ENCODE measurements around the gene BCKDHA. TPM values are rescaled to one million over a fixed set of nuclear protein-coding genes. Genes with fewer than 3 reads are reported as not detected.

The BCKDHA gene
- total RNA-seq = 35.9 and 73.1 TPM in 2 replicates

DNA sequence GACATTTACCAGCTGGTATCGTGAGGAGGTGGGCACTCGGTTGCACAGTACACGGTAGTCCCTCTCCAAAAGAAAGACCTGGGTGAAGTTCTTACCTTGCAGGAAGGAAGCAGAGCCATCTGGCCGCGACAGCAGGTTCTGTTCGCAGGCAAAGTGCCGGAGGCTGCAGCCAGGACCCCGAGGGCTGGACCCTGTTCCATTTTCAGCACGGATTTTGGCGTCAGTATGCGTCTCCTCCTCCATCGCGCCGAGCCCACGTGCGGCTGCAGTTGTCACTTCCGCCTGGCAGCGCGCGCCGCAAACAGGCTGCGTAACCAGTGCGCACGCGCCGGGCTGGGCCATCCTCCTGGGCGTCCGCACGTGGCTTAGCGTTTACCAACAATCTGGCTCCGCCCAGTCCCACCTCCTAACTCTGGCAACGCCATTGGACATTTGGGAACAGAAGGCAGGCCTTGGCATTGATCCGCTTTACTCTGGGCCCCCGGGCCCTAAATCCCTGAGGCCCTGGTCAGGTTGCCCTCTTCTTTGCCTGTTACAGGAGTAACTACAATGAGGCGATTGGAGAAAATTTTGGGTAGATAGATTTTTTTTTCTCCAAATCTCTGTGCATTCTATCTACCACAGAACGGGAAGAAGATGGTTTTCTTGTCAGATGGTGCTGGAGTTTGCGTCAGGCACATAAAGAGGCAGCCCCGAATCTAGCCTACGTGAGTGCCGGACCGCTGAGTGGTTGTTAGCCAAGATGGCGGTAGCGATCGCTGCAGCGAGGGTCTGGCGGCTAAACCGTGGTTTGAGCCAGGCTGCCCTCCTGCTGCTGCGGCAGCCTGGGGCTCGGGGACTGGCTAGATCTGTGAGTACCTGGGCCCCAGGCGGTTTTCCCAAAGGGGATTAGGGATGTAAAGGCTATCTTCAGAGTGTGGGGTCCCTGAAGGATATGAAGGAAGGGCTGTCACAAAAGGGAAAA lies at the start of gene BCKDHA, which contains the start of gene EXOSC5:
TSS of gene BCKDHA (plus strand) at position 733 of the 964 bp plus-strand sequence. CDS start at position 743, 10 bp downstream.
TSS of gene EXOSC5 (minus strand) at position 274 of the 964 bp plus-strand sequence. CDS start at position 243, 31 bp downstream.
- DNase-seq (ENCODE audit: low read depth) = peak; percentile 99

DNA sequence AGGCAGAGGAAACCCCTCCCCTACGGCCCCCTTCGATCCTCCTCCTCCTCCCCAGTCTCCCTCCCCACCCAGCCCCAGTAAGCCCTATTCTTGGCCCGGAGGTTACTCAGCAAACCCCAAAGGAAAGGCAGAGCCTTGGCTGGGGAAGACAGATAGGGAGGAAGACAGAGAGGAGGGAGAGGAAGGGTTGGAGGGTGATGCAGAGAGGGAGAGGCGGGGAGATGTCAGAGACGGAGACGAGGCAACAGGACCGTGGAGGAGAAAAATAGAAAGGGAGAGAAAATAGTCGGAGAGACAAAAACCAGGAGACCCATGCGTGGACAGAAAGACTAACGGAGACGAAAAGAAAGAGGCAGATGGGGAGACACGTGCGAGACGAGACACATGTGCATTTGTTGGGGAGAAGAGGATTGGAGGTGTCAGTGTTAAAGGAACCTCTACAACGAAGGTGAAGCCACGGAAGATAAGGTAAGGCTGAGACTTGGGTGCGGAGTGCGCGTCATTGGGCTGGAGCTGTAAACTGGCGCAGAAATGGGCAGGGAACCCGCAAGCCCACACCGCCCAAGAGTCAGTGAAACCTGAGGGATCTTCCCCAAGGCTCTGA lies 46.8 kb upstream of the BCKDHA start:
- DNase-seq (ENCODE audit: low read depth) = no peak

DNA sequence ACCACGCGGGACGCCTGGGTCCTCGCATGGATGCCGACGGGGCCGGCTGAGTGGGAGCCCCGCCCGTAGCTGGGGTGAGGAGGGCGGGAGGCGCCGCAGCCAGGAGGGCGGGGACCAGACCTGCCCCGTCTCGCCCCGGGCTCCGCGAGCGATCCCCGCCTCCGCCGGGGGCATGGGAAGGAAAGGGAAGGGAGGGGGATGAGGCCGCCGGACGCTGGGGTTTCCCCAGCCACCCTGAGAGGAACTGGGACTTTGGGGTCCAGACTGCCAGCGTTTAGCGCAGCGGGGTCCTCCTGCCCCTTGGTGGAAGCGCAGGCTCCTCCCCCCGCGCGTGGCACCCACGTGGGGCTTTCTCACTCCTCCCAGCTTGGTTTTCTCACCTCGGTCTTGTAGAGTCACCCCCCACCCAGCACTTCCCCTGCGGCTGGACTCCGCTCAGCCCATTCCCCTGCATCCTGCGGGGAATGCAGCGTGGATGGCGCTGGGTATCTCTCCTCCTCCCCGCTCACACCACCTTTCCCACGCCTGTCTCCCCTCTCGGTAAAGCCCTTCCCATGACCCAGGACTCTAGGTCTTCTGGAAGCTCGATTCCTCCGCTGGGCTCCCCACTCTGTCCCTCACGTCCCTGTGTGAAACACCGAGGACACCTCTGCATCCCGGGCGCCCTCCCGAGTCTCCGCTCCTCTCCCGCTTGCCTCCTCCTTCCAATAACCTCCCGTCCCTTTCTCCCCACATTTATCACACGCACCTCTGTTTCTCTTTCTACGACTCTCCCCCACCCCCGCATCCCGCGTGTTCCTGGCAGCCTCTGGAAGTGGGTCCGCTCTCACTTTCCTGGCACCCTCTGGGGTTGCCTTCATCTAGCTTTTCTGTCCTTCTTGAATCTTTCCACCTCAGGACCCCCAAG lies 46.0 kb upstream of the BCKDHA start:
- DNase-seq (ENCODE audit: low read depth) = no peak

DNA sequence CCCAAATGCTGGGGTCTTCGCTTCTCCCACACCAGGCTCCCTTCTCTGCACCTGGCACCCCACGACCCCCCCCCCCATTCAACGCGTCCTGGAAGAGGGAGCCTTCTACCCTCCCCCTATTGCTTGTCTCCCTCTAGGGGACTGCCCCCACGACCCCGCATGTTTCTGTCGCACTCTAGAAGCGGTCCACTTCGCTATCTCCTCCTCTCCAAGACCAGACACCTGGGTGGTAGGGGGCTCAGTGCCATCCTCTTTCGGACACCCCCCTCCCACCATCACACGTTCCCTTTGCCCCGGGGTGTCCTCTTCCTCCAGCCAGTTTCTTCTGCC lies 45.4 kb upstream of the BCKDHA start:
- DNase-seq (ENCODE audit: low read depth) = no peak

GRCh38 chr19:41352609-41353465 lies 44.8 kb upstream of the BCKDHA start:
- DNase-seq (ENCODE audit: low read depth) = peak; percentile 22

- peak; percentile 54 for DNase-seq (ENCODE audit: low read depth)
Measured at GRCh38 chr19:41353466-41354342, 43.9 kb upstream of the BCKDHA start, which contains the start of gene TGFB1. Gene TGFB1 (minus strand): TSS chr19:41353922. CDS start chr19:41353044, 878 bp downstream.

GRCh38 chr19:41354343-41354953 lies 43.2 kb upstream of the BCKDHA start:
- DNase-seq (ENCODE audit: low read depth) = no peak

GRCh38 chr19:41355035-41355434 lies 42.6 kb upstream of the BCKDHA start:
- DNase-seq (ENCODE audit: low read depth) = no peak

GRCh38 chr19:41355802-41356201 lies 41.8 kb upstream of the BCKDHA start:
- no peak for DNase-seq (ENCODE audit: low read depth)

DNA sequence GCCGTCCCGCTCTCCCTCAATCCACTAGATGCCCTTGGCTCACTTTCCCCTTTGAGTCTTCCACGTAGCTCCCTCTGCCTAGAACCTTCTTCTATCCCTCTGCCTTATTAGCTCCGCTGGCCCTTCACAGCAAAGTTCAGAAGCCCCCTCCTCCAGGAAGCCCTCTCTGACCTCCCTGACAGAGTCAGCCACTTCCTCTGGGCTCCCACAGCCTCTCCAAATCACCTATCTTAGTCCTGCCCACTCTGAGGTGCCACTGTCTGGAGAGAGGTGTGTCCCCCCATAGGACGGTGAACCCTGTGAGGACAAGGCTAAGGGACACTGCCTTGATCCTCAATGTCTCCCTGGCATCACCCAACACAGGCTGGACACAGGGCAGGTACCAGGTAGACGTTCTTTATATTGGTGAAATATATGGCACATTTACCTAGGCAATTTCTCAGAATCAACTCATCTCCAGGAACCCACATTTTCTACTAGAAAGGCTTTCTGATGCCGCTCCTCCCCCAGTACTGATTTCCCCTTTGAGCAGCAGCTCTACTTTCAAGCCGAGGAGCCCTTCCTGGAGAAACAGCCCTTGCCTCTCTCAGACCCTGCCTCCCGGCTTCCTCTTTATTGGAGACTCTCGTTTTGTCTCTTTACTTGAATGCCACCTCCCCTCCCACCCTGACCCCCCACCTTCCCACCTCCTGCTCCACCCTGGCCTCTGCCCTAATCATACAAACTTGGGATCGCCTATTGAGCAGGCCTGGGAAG lies 40.5 kb upstream of the BCKDHA start:
- no peak for DNase-seq (ENCODE audit: low read depth)

GRCh38 chr19:41357746-41358145 lies 39.9 kb upstream of the BCKDHA start:
- no peak for DNase-seq (ENCODE audit: low read depth)

DNA sequence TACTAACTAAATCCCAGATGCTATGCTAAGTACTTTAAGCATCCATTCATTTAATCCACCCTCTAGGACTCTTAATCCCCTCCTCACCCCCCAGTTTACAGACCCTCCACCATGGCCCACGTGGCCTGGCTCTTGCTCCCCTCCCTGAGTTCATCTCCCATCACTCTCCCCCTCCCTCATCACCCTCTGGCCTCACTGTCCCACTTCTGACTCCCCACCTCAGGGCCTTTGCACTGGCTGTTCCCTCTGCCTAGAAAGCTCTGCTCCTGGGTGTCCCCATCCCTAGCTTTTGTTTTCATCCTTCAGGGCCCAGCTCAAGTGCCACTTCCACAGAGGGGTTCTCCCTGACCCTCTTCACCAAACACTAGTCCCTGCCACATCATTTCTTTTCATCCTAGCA lies 37.9 kb upstream of the BCKDHA start:
- no peak for DNase-seq (ENCODE audit: low read depth)

GRCh38 chr19:41362143-41362847 lies 35.3 kb upstream of the BCKDHA start:
- DNase-seq (ENCODE audit: low read depth) = peak; percentile 49

- DNase-seq (ENCODE audit: low read depth) = no peak
Measured at GRCh38 chr19:41363371-41363752, 34.3 kb upstream of the BCKDHA start.

DNA sequence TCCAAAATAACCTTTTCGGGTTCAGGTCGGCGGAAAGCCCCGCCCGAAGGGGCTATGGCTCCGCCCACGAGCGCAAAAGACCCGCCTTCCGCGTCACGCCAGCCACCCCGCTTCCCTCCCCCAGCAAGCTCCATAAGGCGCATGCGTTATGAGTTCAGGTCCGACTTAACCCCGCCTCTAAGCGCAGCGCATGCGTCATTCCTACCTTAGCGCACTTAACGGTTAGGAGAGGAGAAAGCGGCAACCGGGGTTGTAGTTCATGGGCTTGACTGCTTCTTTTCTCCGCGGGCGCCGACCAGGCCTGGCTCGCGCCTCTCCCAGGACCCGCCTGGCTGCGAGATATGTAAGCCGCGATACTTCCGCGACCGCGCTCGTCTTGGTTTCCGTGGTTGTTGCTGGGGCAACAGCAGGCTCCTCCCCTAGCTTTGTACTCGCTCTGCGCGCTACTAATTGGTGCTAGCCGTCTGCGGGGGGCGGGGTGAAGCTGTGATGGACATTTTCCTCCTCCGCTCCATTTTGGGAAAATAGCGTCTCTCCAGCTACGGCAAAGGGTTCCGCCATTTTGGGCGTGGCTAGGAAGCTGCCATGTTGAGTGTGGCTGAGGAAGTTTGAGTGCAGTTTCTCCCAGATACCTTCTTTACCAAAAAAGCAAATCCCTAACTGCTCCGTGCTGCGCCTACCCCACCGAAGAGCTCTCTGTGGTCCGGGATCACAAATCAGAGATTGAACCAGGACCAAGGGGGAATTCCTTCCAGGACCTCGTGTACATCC lies 33.7 kb upstream of the BCKDHA start, which contains the start of gene B9D2:
TSS of gene B9D2 (minus strand) at position 397 of the 771 bp plus-strand sequence. CDS start 630 bp downstream, outside the sequence.
- peak; percentile 94 for DNase-seq (ENCODE audit: low read depth)

DNA sequence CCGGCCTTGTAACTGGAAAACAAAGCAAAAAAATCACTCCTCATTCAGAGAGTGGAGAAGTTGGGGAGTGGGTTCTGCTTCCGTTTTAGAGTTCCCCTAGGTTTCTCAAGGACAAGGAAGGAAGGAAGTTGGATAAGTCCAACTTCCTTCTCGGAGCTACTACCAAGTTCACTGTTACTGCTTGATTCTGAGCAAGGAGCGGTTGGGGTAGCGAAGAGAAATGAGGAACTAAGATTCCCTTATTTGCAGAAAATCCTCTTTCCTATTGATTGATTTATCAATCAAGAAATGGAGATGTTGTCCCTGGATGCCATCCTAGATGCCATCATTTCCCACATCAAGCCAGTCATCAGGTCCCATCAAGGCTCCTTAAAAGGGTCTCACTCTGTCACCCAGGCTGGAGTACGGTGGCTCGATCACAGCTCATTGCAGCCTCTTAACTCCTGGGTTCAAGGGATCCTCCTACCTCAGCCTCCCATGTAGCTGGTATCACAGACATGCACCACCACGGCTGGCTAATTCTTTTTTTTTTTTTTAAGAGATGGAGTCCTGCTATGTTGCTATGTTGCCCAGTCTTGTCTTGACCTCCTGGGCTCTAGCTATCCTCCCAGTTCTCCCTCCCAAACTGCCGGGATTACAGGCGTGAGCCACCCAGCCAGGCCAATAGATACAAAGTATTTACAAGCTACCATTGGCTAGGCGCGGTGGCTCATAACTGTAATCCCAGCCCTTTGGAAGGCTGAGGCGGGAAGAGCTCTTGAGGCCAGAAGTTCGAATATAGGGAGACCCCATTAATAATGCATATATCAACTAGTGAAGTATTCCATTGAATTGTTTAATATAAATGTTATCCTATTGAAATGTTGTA lies 32.9 kb upstream of the BCKDHA start:
- DNase-seq (ENCODE audit: low read depth) = no peak

Data from renal cortical epithelial cell (primary cell).